ENCODE measurements around the gene MTERF4. TPM values are rescaled to one million over a fixed set of nuclear protein-coding genes. Genes with fewer than 3 reads are reported as not detected.

Gene MTERF4
- polyA plus RNA-seq, 3 donors = 15.5 to 37.4 (median 17.8) TPM

- Mint-ChIP-seq H3K4me1 (peaks cover 8% of the 10 kb centered on the region), H3K36me3 (peaks cover 21 to 36% of the 10 kb centered on the region in 2 donors)
- H3K27ac ChIP-seq (ENCODE audit: low read depth in 1 of 2, low read length in 2 of 2) = no peak overlapping the region
Measured at GRCh38 chr2:241126201-241126611, 24.1 kb upstream of the MTERF4 start.

GRCh38 chr2:241125626-241126025, 23.5 kb upstream of the MTERF4 start:
- Mint-ChIP-seq H3K27ac (no peak overlapping the region), H3K36me3 (peaks cover 24 to 39% of the 10 kb centered on the region in 2 donors), H3K9me3 (no peaks in the 10 kb centered on the region), H3K4me1 (peaks cover 8% of the 10 kb centered on the region), H3K4me3 (no peak overlapping the region), H3K27me3 (ENCODE audit: low read depth in 3 of 3) (peaks cover 0 to 1% (median 0%) of the 10 kb centered on the region in 3 donors)
- DNase-seq = no peak
- no peak overlapping the region for H3K27ac ChIP-seq (ENCODE audit: low read depth in 1 of 2, low read length in 2 of 2)
- no peak overlapping the region for H2AFZ ChIP-seq (ENCODE audit: insufficient read depth, low read depth, low read length, poor library complexity, severe bottlenecking)
- no peaks in the 10 kb centered on the region for H4K20me1 ChIP-seq (ENCODE audit: insufficient read depth, low read length)
- no peaks in the 10 kb centered on the region for H3K27me3 ChIP-seq (ENCODE audit: control insufficient read depth in 2 of 2, insufficient read depth in 2 of 2, low read length in 2 of 2)
- H3K9ac ChIP-seq (ENCODE audit: insufficient read depth, low read length, poor library complexity, severe bottlenecking) = no peak overlapping the region
- no peaks in the 10 kb centered on the region for H3K9me3 ChIP-seq (replicated peaks in 1 of 2; ENCODE audit: control insufficient read depth in 1 of 2, insufficient read depth in 1 of 2, low read length in 2 of 2)
- H3K4me1 ChIP-seq (ENCODE audit: control insufficient read depth in 1 of 2, insufficient read depth in 2 of 2, low read length in 2 of 2) = no peaks in the 10 kb centered on the region
- no peak for TF ChIP-seq CTCF (IDR thresholded peaks at IDR 0.05)
- H3K4me3 ChIP-seq (replicated peaks in 1 of 3; ENCODE audit: low read depth in 2 of 3, low read length in 3 of 3) = no peak overlapping the region
- peaks cover 8 to 14% of the 10 kb centered on the region in 2 donors for H3K36me3 ChIP-seq (replicated peaks in 1 of 2; ENCODE audit: control insufficient read depth in 1 of 2, insufficient read depth in 2 of 2, low read length in 2 of 2)
- intact Hi-C loops (cut with micrococcal nuclease) = no loop called here
- WGBS (ENCODE audit: insufficient coverage) = 98% methylated on average over 8 of the region's 13 CpGs
- H3K4me2 ChIP-seq (replicated peaks; ENCODE audit: extremely low read depth, low read length, poor library complexity, severe bottlenecking) = no peak overlapping the region
- no peaks in the 10 kb centered on the region for H3K79me2 ChIP-seq (ENCODE audit: insufficient read depth, low read length)

More at GRCh38 chr2:241126201-241126611, 24.1 kb upstream of the MTERF4 start:
- no peaks in the 10 kb centered on the region for H3K9me3 ChIP-seq (replicated peaks in 1 of 2; ENCODE audit: control insufficient read depth in 1 of 2, insufficient read depth in 1 of 2, low read length in 2 of 2)
- H4K20me1 ChIP-seq (ENCODE audit: insufficient read depth, low read length) = no peaks in the 10 kb centered on the region
- intact Hi-C loops (cut with micrococcal nuclease) = no loop called here
- DNase-seq = no peak
- no peak overlapping the region for H3K27ac Mint-ChIP-seq
- no peak overlapping the region for H3K4me2 ChIP-seq (replicated peaks; ENCODE audit: extremely low read depth, low read length, poor library complexity, severe bottlenecking)
- peaks cover 6 to 14% of the 10 kb centered on the region in 2 donors for H3K36me3 ChIP-seq (replicated peaks in 1 of 2; ENCODE audit: control insufficient read depth in 1 of 2, insufficient read depth in 2 of 2, low read length in 2 of 2)
- no peaks in the 10 kb centered on the region for H3K79me2 ChIP-seq (ENCODE audit: insufficient read depth, low read length)
- H3K4me3 ChIP-seq (replicated peaks in 1 of 3; ENCODE audit: low read depth in 2 of 3, low read length in 3 of 3) = no peak overlapping the region
- H2AFZ ChIP-seq (ENCODE audit: insufficient read depth, low read depth, low read length, poor library complexity, severe bottlenecking) = no peak overlapping the region
- no peaks in the 10 kb centered on the region for H3K27me3 ChIP-seq (ENCODE audit: control insufficient read depth in 2 of 2, insufficient read depth in 2 of 2, low read length in 2 of 2)
- no peaks in the 10 kb centered on the region for H3K9me3 Mint-ChIP-seq
- H3K27me3 Mint-ChIP-seq (ENCODE audit: low read depth in 3 of 3) = peaks cover 0 to 1% (median 0%) of the 10 kb centered on the region in 3 donors
- H3K9ac ChIP-seq (ENCODE audit: insufficient read depth, low read length, poor library complexity, severe bottlenecking) = no peak overlapping the region
- no peaks in the 10 kb centered on the region for H3K4me1 ChIP-seq (ENCODE audit: control insufficient read depth in 1 of 2, insufficient read depth in 2 of 2, low read length in 2 of 2)
- 97% methylated on average over 21 of the region's 21 CpGs for WGBS (ENCODE audit: insufficient coverage)
- no peak overlapping the region for H3K4me3 Mint-ChIP-seq
- no peak for TF ChIP-seq CTCF (IDR thresholded peaks at IDR 0.05)
